RWPE1 (cell line): ENCODE results near the gene STRN3.

Experiments used
- CTCF ChIA-PET: fragments of 350-600 bp; sonication (Branson Sonifier 250); formaldehyde crosslinking; extraction: SDS; loops from one replicate; lab custom pipeline; 2021; lab: Yijun Ruan, JAX
- POLR2A ChIA-PET: fragments of 400-600 bp; formaldehyde crosslinking; extraction: SDS; loops from one replicate; lab custom pipeline; 2020; ENCODE audit warnings: antibody characterized with exemption; ENCODE audit not compliant: low non-redundant PET; lab: Yijun Ruan, JAX
- DNase-seq: peaks from one replicate; pipeline ENCODE4 v3.0.0; 2012; ENCODE audit warnings: low spot score
- H3K27ac ChIP-seq: fragments of 450-650 bp; 2 replicates; pipeline ENCODE4 v1.5.1; 2017
- TF ChIP-seq, protein P1 (sequence below): fragments of 450-650 bp; conservative IDR thresholded peaks from 2 replicates; pipeline ENCODE4 v1.5.1; 2017; ENCODE audit warnings: low read depth, mild to moderate bottlenecking

Gene STRN3

DNA sequence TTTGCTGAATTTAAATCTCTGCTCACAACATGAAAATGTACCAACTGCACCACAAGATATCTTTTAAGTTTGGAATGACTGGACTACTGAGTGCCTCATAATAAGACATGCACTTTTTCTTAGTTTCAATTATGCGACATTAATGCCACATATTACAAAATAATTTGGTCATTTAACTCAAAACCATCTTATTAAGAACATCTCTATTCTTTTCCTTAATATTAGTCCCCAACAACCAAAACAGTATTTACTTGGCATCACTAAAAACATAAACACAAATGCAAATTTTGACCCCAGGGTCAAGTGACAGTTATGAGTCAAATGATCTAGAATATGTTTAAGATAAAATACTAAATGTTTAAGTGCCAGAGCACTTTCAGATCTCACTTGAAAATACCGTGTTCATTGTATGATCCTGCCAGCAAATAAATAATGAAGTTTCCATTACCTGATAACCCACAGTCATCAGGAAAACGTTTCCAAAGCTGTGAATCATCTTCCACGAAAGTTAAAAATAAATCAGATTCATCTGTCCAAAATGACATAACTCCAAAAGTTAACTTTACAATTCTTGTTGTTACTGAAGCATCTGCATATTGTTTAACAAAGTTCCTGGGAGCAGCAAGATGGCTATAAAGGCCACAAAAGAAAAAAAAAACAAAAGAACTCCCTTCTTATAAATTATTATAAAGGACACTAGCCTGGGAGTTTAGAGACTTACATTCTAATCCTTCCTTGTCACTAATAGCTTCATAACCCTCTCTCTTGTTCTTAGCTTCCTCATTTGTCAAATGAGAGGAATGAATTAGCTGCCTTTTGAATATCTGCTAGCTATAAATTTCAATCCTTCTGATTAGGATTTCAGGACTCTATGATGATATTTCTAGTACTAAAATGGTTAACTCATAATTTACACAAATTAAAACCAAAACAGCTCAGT, 31.2 kb downstream of the STRN3 start:
- POLR2A ChIA-PET: no interaction called here
- TF ChIP-seq, protein P1, sequence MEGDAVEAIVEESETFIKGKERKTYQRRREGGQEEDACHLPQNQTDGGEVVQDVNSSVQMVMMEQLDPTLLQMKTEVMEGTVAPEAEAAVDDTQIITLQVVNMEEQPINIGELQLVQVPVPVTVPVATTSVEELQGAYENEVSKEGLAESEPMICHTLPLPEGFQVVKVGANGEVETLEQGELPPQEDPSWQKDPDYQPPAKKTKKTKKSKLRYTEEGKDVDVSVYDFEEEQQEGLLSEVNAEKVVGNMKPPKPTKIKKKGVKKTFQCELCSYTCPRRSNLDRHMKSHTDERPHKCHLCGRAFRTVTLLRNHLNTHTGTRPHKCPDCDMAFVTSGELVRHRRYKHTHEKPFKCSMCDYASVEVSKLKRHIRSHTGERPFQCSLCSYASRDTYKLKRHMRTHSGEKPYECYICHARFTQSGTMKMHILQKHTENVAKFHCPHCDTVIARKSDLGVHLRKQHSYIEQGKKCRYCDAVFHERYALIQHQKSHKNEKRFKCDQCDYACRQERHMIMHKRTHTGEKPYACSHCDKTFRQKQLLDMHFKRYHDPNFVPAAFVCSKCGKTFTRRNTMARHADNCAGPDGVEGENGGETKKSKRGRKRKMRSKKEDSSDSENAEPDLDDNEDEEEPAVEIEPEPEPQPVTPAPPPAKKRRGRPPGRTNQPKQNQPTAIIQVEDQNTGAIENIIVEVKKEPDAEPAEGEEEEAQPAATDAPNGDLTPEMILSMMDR: no peak
- DNase-seq: no peak
- no peak overlapping the region for H3K27ac ChIP-seq
- CTCF ChIA-PET: no interaction called here

DNA sequence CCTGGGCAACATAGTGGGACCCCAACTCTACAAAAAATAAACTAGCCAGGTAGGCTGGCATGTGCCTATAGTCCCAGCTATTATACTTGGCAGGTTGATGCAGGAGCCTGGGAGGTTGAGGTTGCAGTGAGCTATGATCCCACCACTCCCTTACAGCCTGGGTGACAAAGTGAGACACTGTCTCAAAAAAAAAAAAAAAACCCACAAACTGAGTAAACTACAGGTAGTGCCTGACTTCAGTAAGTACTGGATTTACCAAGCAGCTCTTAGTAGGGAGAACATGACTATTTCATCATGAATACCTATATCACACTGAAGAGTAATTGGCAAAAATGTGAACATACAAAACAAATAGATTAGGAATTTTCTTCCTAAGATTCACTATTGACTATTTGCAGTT, 33.1 kb downstream of the STRN3 start:
- CTCF ChIA-PET: interaction anchor here (0.6 kb wide), 1 partner anchor 94 kb away, joined by 3 read pairs; no protein-coding TSS in a partner anchor
- DNase-seq: no peak
- TF ChIP-seq, protein P1: no peak
- POLR2A ChIA-PET: interaction anchor here (0.7 kb wide), 1 partner anchor 33 kb away, joined by 9 read pairs; the partner anchor contains the start of gene STRN3
- H3K27ac ChIP-seq: no peak overlapping the region

DNA sequence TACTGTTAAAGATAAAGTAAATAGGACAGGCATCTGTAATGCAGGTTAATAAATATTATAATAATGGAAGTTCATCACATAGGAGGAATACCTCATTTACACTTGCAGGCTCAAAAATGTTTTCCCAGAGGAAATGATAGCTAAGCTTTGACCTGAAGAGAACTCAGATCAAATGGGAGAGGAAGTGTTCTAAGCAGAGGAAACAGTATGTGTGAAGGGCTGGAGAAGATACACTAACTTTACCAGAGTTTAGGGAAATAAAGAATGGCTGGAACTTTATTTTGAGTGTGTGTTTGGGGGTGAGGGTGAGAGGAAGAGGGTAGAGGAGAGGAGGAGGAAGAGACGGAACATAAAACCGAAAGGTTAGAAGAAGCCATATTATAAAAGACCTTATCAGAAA, 34.8 kb downstream of the STRN3 start:
- TF ChIP-seq, protein P1: no peak
- DNase-seq: no peak
- ChIA-PET POLR2A (no interaction called here), CTCF (interaction anchor here (0.5 kb wide), 1 partner anchor 11 kb away, joined by 7 read pairs; no protein-coding TSS in a partner anchor)
- H3K27ac ChIP-seq: no peak overlapping the region

DNA sequence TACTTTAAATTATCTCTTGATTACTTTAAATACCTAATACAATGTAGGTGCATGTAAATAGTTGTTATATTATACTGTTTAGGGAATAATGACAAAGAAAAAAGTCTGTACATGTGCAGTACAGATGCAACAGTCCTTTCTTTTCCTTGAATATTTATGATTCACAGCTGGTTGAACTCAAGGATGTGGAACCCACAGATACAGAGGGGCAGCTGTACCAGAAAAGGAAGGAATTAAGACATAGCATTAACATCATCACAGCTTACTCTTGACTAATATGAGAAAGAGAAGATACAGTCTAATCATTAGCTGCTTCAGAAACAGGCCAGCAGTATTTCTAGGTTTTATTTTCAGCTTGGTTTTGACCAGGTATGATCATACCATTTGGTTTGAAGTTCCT, 35.4 kb downstream of the STRN3 start:
- CTCF ChIA-PET: interaction anchor here (0.5 kb wide), 1 partner anchor 11 kb away, joined by 7 read pairs; no protein-coding TSS in a partner anchor
- no peak for DNase-seq
- TF ChIP-seq, protein P1: no peak
- no peak overlapping the region for H3K27ac ChIP-seq
- POLR2A ChIA-PET: no interaction called here

DNA sequence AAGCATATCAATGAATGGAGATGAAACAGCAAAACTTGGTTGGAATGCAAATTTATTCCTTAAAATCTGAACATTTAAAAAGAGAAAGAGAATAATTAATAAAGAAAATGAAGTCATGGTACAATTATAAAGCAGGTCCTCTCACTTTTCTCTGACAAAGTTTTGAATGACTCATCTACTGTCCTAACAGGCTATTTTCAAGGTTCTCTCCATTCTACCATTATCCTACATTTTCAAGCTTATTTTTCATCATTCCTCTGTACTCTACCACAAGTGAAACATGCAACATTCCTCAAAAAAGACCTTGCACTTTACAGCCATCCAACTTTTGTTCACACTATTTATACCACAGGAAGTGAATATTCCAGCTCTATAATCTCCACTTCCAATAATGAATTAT, 37.7 kb downstream of the STRN3 start:
- no peak overlapping the region for H3K27ac ChIP-seq
- CTCF ChIA-PET: no interaction called here
- TF ChIP-seq, protein P1: no peak
- POLR2A ChIA-PET: no interaction called here
- DNase-seq: no peak

DNA sequence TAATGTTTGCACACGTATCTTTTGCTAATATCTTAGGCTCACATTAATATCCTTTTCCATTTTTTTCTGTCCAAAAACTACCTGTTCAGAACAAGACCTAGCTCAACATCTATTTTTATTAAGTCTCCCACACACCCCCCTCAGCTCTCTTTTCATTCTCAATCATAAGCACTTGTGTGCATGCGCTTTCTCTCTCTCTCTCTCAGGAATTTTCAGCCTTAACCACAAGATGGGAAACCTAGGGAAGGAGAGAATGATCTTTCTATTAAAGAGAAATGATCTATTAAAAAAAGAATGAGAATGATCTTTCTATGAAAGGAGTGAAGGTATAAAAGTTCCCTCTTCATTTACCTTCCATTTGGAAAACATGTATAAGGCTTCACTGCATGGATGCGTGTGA, 40.4 kb downstream of the STRN3 start:
- no peak for DNase-seq
- TF ChIP-seq, protein P1: no peak
- ChIA-PET CTCF (no interaction called here), POLR2A (no interaction called here)
- no peak overlapping the region for H3K27ac ChIP-seq
